GM19043 (cell line): Measurements from ENCODE around the gene DHRS7B.
"Not testable (repeated sequence)": the region's sequence is repeated elsewhere in the genome, so short reads cannot be mapped to it uniquely, and the experiment has no call there.

Experiments
- ATAC-seq: cut with Tn5 transposase; IDR thresholded peaks from one replicate; pipeline ENCODE4 v1.9.1; 2021; ENCODE audit warnings: low read depth; ENCODE audit not compliant: unreplicated experiment

DHRS7B gene

GRCh38 chr17:21126645-21127508 lies at the start of gene DHRS7B:
Gene DHRS7B, plus strand, starts transcription at chr17:21126964. Its CDS starts 8 bp downstream, at chr17:21126972.
- peak; percentile 86 for ATAC-seq

GRCh38 chr17:21077281-21077680 lies 49.5 kb upstream of the DHRS7B start:
- no peak for ATAC-seq

GRCh38 chr17:21078016-21078780 lies 48.6 kb upstream of the DHRS7B start:
- ATAC-seq, result no peak

- ATAC-seq, result no peak
These were observed 47.6 kb upstream of the DHRS7B start for GRCh38 chr17:21079196-21079595.

- ATAC-seq, result no peak
These were observed 44.7 kb upstream of the DHRS7B start for GRCh38 chr17:21082001-21082436.

GRCh38 chr17:21085280-21085679 lies 41.5 kb upstream of the DHRS7B start:
- not testable (repeated sequence) for ATAC-seq

- no peak for ATAC-seq
These were observed 41.1 kb upstream of the DHRS7B start for GRCh38 chr17:21085707-21086106.

- no peak for ATAC-seq
These were observed 37.6 kb upstream of the DHRS7B start for GRCh38 chr17:21089145-21089544.

- no peak for ATAC-seq
These were observed 36.5 kb upstream of the DHRS7B start for GRCh38 chr17:21089933-21090901.

- ATAC-seq, result no peak
These were observed 35.7 kb upstream of the DHRS7B start for GRCh38 chr17:21090902-21091618.

- ATAC-seq, result no peak
These were observed 32.5 kb upstream of the DHRS7B start for GRCh38 chr17:21094298-21094704.

GRCh38 chr17:21095735-21096134 lies 31.0 kb upstream of the DHRS7B start:
- no peak for ATAC-seq

- ATAC-seq, result no peak
These were observed 29.9 kb upstream of the DHRS7B start for GRCh38 chr17:21096874-21097273.

- peak; percentile 91 for ATAC-seq
These were observed 27.7 kb upstream of the DHRS7B start for GRCh38 chr17:21098934-21099689.

GRCh38 chr17:21100636-21101035 lies 26.1 kb upstream of the DHRS7B start:
- ATAC-seq, result no peak

- ATAC-seq, result no peak
These were observed 22.2 kb upstream of the DHRS7B start for GRCh38 chr17:21104608-21105007.

- no peak for ATAC-seq
These were observed 21.5 kb upstream of the DHRS7B start for GRCh38 chr17:21105064-21105894.

GRCh38 chr17:21106316-21106715 lies 20.4 kb upstream of the DHRS7B start:
- ATAC-seq, result no peak
